HL-60/S4 (cell line): ENCODE data around the gene AXIN1.
"Not testable (repeated sequence)": the region's sequence is repeated elsewhere in the genome, so short reads cannot be mapped to it uniquely, and the experiment has no call there.

Experiments used
- in situ Hi-C: fragments of 300-500 bp; cut with MboI; formaldehyde crosslinking; loops from 2 replicates; pipeline ENCODE4 v1.14.3; 2022; ENCODE audit warnings: low sequenced_read_pairs

AXIN1 gene

GRCh38 chr16:381789-382717, 29.5 kb upstream of the AXIN1 start, which contains the start of gene PGAP6:
TSS of gene PGAP6 (minus strand) at chr16:381978. CDS start at chr16:381821, 157 bp downstream.
- in situ Hi-C loops: no loop called here

- in situ Hi-C loops: no loop called here
These were observed 28.7 kb upstream of the AXIN1 start for GRCh38 chr16:381012-381788.

- in situ Hi-C loops: no loop called here
These were observed 28.2 kb upstream of the AXIN1 start for GRCh38 chr16:380762-381011.

- in situ Hi-C loops: no loop called here
These were observed 27.6 kb upstream of the AXIN1 start for GRCh38 chr16:379961-380761.

- in situ Hi-C loops: no loop called here
These were observed 26.8 kb upstream of the AXIN1 start for GRCh38 chr16:379183-379960.

- in situ Hi-C loops: no loop called here
These were observed 26.3 kb upstream of the AXIN1 start for GRCh38 chr16:378821-379182.

- in situ Hi-C loops: not testable (repeated sequence)
These were observed 25.7 kb upstream of the AXIN1 start for GRCh38 chr16:378113-378820.

GRCh38 chr16:377419-377951, 25.0 kb upstream of the AXIN1 start:
- in situ Hi-C loops: no loop called here

- in situ Hi-C loops: no loop called here
These were observed 24.4 kb upstream of the AXIN1 start for GRCh38 chr16:376817-377418.

GRCh38 chr16:375927-376816, 23.6 kb upstream of the AXIN1 start:
- in situ Hi-C loops: no loop called here

- in situ Hi-C loops: no loop called here
These were observed 22.7 kb upstream of the AXIN1 start for GRCh38 chr16:375212-375611.

GRCh38 chr16:374616-374926, 22.0 kb upstream of the AXIN1 start:
- in situ Hi-C loops: no loop called here

GRCh38 chr16:373848-374615, 21.5 kb upstream of the AXIN1 start:
- in situ Hi-C loops: no loop called here

- in situ Hi-C loops: no loop called here
These were observed 20.6 kb upstream of the AXIN1 start for GRCh38 chr16:373020-373598.

- in situ Hi-C loops: no loop called here
These were observed 19.9 kb upstream of the AXIN1 start for GRCh38 chr16:372302-372983.

- in situ Hi-C loops: no loop called here
These were observed 19.2 kb upstream of the AXIN1 start for GRCh38 chr16:371515-372301.
